Measurements from ENCODE around the gene TREM2.

Gene TREM2

GRCh38 chr6:41184761-41185160, 21.8 kb upstream of the TREM2 start:
- no peak for DNase-seq (ENCODE audit: low spot score)

GRCh38 chr6:41182069-41183034, 19.4 kb upstream of the TREM2 start:
- peak; percentile 28 for DNase-seq (ENCODE audit: low spot score)

GRCh38 chr6:41181566-41181965, 18.6 kb upstream of the TREM2 start:
- DNase-seq (ENCODE audit: low spot score): no peak

- DNase-seq (ENCODE audit: low spot score): no peak
Observed at GRCh38 chr6:41179163-41179562, 16.2 kb upstream of the TREM2 start.

GRCh38 chr6:41177695-41178094, 14.8 kb upstream of the TREM2 start:
- DNase-seq (ENCODE audit: low spot score): no peak

- no peak for DNase-seq (ENCODE audit: low spot score)
Observed at GRCh38 chr6:41177287-41177686, 14.4 kb upstream of the TREM2 start.

- DNase-seq (ENCODE audit: low spot score): no peak
Observed at GRCh38 chr6:41176189-41176588, 13.3 kb upstream of the TREM2 start.

GRCh38 chr6:41175084-41175483, 12.2 kb upstream of the TREM2 start:
- DNase-seq (ENCODE audit: low spot score): no peak

GRCh38 chr6:41174610-41175009, 11.7 kb upstream of the TREM2 start:
- DNase-seq (ENCODE audit: low spot score): no peak

- DNase-seq (ENCODE audit: low spot score): no peak
Observed at GRCh38 chr6:41171908-41172307, 9.0 kb upstream of the TREM2 start.

GRCh38 chr6:41170547-41171160, 7.7 kb upstream of the TREM2 start:
- no peak for DNase-seq (ENCODE audit: low spot score)

GRCh38 chr6:41167173-41167963, 4.5 kb upstream of the TREM2 start:
- no peak for DNase-seq (ENCODE audit: low spot score)

GRCh38 chr6:41164551-41165120, 1.7 kb upstream of the TREM2 start:
- no peak for DNase-seq (ENCODE audit: low spot score)

GRCh38 chr6:41163419-41163717, 452 bp upstream of the TREM2 start:
- no peak for DNase-seq (ENCODE audit: low spot score)

- DNase-seq (ENCODE audit: low spot score): no peak
Observed at GRCh38 chr6:41161851-41162552, 914 bp downstream of the TREM2 start.

GRCh38 chr6:41161380-41161779, 1.5 kb downstream of the TREM2 start:
- DNase-seq (ENCODE audit: low spot score): no peak

- no peak for DNase-seq (ENCODE audit: low spot score)
Observed at GRCh38 chr6:41160933-41161332, 2.0 kb downstream of the TREM2 start.

GRCh38 chr6:41159415-41160082, 3.4 kb downstream of the TREM2 start:
- no peak for DNase-seq (ENCODE audit: low spot score)

- DNase-seq (ENCODE audit: low spot score): no peak
Observed at GRCh38 chr6:41157323-41157722, 5.6 kb downstream of the TREM2 start.

- no peak for DNase-seq (ENCODE audit: low spot score)
Observed at GRCh38 chr6:41156771-41157170, 6.1 kb downstream of the TREM2 start.

- no peak for DNase-seq (ENCODE audit: low spot score)
Observed at GRCh38 chr6:41156001-41156400, 6.9 kb downstream of the TREM2 start.
